GM23338 (cell line): ENCODE measurements around the gene BMX. TPM values are rescaled to one million over a fixed set of nuclear protein-coding genes. Genes with fewer than 3 reads are reported as not detected.

Experiments
- ATAC-seq: fragments of 200-7000 bp; cut with Tn5 transposase; 3 replicates; pipeline ENCODE4 v1.9.1; 2020
- DNase-seq: peaks from one replicate; pipeline ENCODE4 v3.0.0-alpha.2; 2015; ENCODE audit warnings: low spot score
- H2AFZ ChIP-seq: fragments of 200-600 bp; sonication (generic); 2 replicates; pipeline ENCODE4 v1.8.0; 2016; ENCODE audit warnings: antibody characterized with exemption, mild to moderate bottlenecking, moderate library complexity
- H3F3A ChIP-seq: fragments of 200-600 bp; sonication (generic); replicated peaks from 2 replicates; pipeline ENCODE4 v1.8.0; 2017; ENCODE audit warnings: antibody characterized with exemption, mixed run types, low read depth
- H3K27ac ChIP-seq: fragments of 200-600 bp; sonication (generic); 2 replicates; pipeline ENCODE4 v1.6.1; 2016; ENCODE audit warnings: low read depth
- H3K27me3 ChIP-seq: fragments of 200-600 bp; sonication (generic); 2 replicates; pipeline ENCODE4 v1.8.0; 2016; ENCODE audit warnings: mild to moderate bottlenecking, mixed run types, moderate library complexity; ENCODE audit not compliant: insufficient read depth
- H3K36me3 ChIP-seq: fragments of 200-600 bp; sonication (generic); 2 replicates; pipeline ENCODE4 v1.8.0; 2016; ENCODE audit warnings: mild to moderate bottlenecking; ENCODE audit not compliant: insufficient read depth
- H3K4me1 ChIP-seq: fragments of 200-600 bp; sonication (generic); 2 replicates; pipeline ENCODE4 v1.8.0; 2016; ENCODE audit warnings: mild to moderate bottlenecking, moderate library complexity; ENCODE audit not compliant: insufficient read depth
- H3K4me2 ChIP-seq: fragments of 200-600 bp; sonication (generic); 2 replicates; pipeline ENCODE4 v1.7.1; 2017; ENCODE audit warnings: mixed run types
- H3K4me3 ChIP-seq: fragments of 200-600 bp; sonication (generic); 2 replicates; pipeline ENCODE4 v1.6.1; 2016; ENCODE audit warnings: mixed run types
- H3K79me2 ChIP-seq: fragments of 200-600 bp; sonication (generic); replicated peaks from 2 replicates; pipeline ENCODE4 v1.8.0; 2017; ENCODE audit warnings: mild to moderate bottlenecking; ENCODE audit not compliant: insufficient read depth
- H3K9me2 ChIP-seq: fragments of 200-600 bp; sonication (generic); 2 replicates; pipeline ENCODE4 v1.8.0; 2017; ENCODE audit not compliant: insufficient read depth
- H4K20me1 ChIP-seq: fragments of 200-600 bp; sonication (generic); replicated peaks from 2 replicates; pipeline ENCODE4 v1.8.0; 2017; ENCODE audit warnings: mild to moderate bottlenecking; ENCODE audit not compliant: insufficient read depth
- H3K27ac Mint-ChIP-seq: 2 replicates; pipeline ENCODE4 v1.8.0; 2020; ENCODE audit warnings: inconsistent platforms, mild to moderate bottlenecking, moderate library complexity, mixed read lengths
- H3K27me3 Mint-ChIP-seq: 3 replicates; pipeline ENCODE4 v1.8.0; 2022; ENCODE audit warnings: low read depth, mild to moderate bottlenecking, moderate library complexity, mixed read lengths, inconsistent platforms; ENCODE audit not compliant: insufficient read depth, poor library complexity
- H3K36me3 Mint-ChIP-seq: 3 replicates; pipeline ENCODE4 v1.8.0; 2021; ENCODE audit warnings: low read depth, mild to moderate bottlenecking, inconsistent platforms, moderate library complexity, mixed read lengths
- H3K4me1 Mint-ChIP-seq: 3 replicates; pipeline ENCODE4 v1.8.0; 2020; ENCODE audit warnings: mild to moderate bottlenecking, inconsistent platforms, mixed read lengths
- H3K4me3 Mint-ChIP-seq: 3 replicates; pipeline ENCODE4 v1.8.0; 2021; ENCODE audit warnings: moderate library complexity, mild to moderate bottlenecking, inconsistent platforms, mixed read lengths
- H3K9me3 Mint-ChIP-seq: 3 replicates; pipeline ENCODE4 v1.8.0; 2020; ENCODE audit warnings: moderate library complexity, mild to moderate bottlenecking, inconsistent platforms, mixed read lengths
- CREB1 ChIP-seq: fragments of 250-450 bp; sonication (Bioruptor Pico); IDR thresholded peaks from 2 replicates; pipeline ENCODE4 v1.5.0; 2020; ENCODE audit warnings: low read depth, mild to moderate bottlenecking, moderate library complexity
- CTCF ChIP-seq, 2 experiments: fragments of 200-600 bp in 1 of 2; sonication (generic) in 1 of 2; conservative IDR thresholded peaks; 2 replicates each; pipeline versions ENCODE4 v1.5.1 to v1.6.1; 2016 to 2017; ENCODE audit warnings: antibody characterized with exemption in 2 of 2, low read depth in 2 of 2, mild to moderate bottlenecking in 2 of 2, moderate library complexity in 1 of 2
- ETS1 ChIP-seq: IDR thresholded peaks from 2 replicates; pipeline ENCODE4 v1.6.1; 2016; ENCODE audit warnings: antibody characterized with exemption
- REST ChIP-seq: IDR thresholded peaks from one replicate; pipeline ENCODE4 v1.6.1; 2018; ENCODE audit warnings: antibody characterized with exemption; ENCODE audit not compliant: unreplicated experiment
- ZNF462 ChIP-seq: fragments of 250-450 bp; sonication (Bioruptor Pico); IDR thresholded peaks from 2 replicates; pipeline ENCODE4 v1.5.0; 2020; ENCODE audit warnings: mild to moderate bottlenecking, moderate library complexity
- polyA plus RNA-seq: library from polyadenylated mRNA; unstranded; fragments of >200 nt; fragmentation: Nextera tagmentation; extraction: Ambion mirVana; gene quantifications from 2 replicates; pipeline ENCODE4 v1.2.1, GENCODE V29; 2016
- total RNA-seq: library from RNA; depleted of rRNA; stranded (reverse); fragments of >200 nt; shearing (Covaris generic); gene quantifications from 2 replicates; pipeline ENCODE4 v1.2.3, GENCODE V29; 2014

BMX gene
- total and polyA plus RNA-seq, 2 experiments from 2014 or later: not detected

GRCh38 chrX:15471028-15471427 is 29.6 kb upstream of the BMX start:
- H3K4me3 ChIP-seq: no peak overlapping the region

More at GRCh38 chrX:15471028-15471427, 29.6 kb upstream of the BMX start:
- no peaks in the 10 kb centered on the region for H3K9me2 ChIP-seq
- no peaks in the 10 kb centered on the region for H3K27me3 ChIP-seq
- no peak overlapping the region for H3K4me2 ChIP-seq
- peaks cover 25% of the 10 kb centered on the region; the same call in 2 of the 3 replicates for H3K4me1 Mint-ChIP-seq
- H3K36me3 ChIP-seq: no peaks in the 10 kb centered on the region
- H3K4me3 Mint-ChIP-seq: no peak overlapping the region
- peak; percentile 83 for ATAC-seq
- H3K4me1 ChIP-seq: peaks cover 10% of the 10 kb centered on the region
- H3K9me3 Mint-ChIP-seq: no peaks in the 10 kb centered on the region
- H4K20me1 ChIP-seq: no peaks in the 10 kb centered on the region
- peak; percentile 65 for DNase-seq
- TF ChIP-seq REST: no peak
- peak; percentile 67 to 76 for TF ChIP-seq CTCF (conservative IDR thresholded peaks at IDR 0.05; ENCODE audit: low read depth in 2 of 2)
- no peak for TF ChIP-seq ETS1
- no peak for TF ChIP-seq CREB1 (CRISPR knock-in tag)
- TF ChIP-seq ZNF462 (CRISPR knock-in tag): no peak
- no peaks in the 10 kb centered on the region for H3K79me2 ChIP-seq
- no peaks in the 10 kb centered on the region for H3K27me3 Mint-ChIP-seq
- H3K27ac ChIP-seq: no peak overlapping the region
- H3F3A ChIP-seq: no peaks in the 10 kb centered on the region
- no peaks in the 10 kb centered on the region for H3K36me3 Mint-ChIP-seq
- no peak overlapping the region for H2AFZ ChIP-seq
- peak overlapping the region; percentile 29 for H3K27ac Mint-ChIP-seq
